CD1c-positive myeloid dendritic cell (primary cell): ENCODE results near the gene CTTN.
"Not testable (repeated sequence)": the region's sequence is repeated elsewhere in the genome, so short reads cannot be mapped to it uniquely, and the experiment has no call there.

ENCODE experiments used
- DNase-seq: peaks from one replicate; pipeline ENCODE4 v3.0.0-alpha.2; 2016; ENCODE audit errors: extremely low spot score

The CTTN gene

DNA sequence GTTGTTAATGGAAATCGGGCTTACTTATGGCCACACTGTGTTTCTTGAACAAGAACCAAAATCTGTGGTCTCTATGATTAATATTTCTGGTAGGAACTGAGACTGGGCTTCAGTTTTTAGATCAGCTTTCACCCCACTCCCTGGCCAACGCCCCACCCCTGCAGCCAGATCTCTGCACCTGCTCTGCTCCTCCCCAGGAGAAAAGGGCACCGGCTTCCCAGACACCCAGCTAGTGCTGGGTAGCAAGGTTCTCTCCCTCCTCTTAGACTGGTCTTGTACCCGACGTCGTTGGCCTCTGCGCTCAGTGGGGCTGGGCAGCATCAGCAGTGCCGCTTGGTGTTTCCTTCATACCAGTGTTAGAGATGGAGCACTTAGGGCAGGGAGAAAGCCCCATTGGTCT is 17.0 kb upstream of the CTTN start:
- DNase-seq = no peak

DNA sequence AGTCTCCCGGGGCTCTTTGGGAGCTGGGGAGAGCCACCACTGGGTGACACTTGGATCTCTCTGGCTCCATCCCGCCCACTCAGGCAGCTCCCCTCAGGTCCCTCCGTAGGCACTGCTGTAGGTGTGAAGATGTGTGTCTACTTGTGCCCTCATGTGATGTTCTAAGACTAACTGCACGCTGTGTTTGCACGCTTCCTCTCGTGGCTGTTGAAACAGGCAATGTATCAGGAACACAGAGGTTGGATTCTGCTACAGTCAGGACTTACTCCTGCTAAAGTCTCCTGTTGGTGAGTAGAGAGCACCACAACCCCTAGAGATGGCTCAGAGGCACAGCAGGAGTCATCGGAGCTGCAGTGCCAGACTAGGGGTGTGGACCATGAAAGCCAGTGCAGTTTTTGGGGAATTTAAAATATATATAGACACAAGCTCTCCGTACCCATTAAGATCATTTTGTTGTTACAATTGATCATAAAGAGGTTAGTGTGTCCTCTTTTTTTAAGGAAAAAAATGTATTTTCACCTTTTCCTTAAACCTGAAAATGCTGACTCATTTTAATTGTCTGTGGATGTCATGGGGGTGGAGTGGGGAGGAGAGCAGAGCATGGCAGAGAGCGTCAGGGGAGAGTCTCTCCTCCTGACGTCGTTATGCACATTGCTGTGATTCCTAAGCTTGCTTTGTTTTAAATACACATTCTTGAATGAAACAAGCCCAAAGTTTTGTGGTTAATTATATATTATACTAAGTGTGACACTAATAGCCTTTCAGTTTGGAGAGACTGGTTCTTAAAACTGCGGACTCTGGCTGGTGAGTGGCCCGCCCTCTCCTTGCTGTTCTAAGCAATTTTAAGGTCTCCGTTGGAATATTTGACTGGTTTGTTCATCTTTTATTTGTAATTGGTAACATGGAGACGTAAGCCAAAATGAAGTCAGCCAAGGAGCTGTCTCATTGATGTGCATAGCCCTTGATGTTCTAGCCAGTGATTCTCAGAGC is 16.2 kb upstream of the CTTN start:
- no peak for DNase-seq

DNA sequence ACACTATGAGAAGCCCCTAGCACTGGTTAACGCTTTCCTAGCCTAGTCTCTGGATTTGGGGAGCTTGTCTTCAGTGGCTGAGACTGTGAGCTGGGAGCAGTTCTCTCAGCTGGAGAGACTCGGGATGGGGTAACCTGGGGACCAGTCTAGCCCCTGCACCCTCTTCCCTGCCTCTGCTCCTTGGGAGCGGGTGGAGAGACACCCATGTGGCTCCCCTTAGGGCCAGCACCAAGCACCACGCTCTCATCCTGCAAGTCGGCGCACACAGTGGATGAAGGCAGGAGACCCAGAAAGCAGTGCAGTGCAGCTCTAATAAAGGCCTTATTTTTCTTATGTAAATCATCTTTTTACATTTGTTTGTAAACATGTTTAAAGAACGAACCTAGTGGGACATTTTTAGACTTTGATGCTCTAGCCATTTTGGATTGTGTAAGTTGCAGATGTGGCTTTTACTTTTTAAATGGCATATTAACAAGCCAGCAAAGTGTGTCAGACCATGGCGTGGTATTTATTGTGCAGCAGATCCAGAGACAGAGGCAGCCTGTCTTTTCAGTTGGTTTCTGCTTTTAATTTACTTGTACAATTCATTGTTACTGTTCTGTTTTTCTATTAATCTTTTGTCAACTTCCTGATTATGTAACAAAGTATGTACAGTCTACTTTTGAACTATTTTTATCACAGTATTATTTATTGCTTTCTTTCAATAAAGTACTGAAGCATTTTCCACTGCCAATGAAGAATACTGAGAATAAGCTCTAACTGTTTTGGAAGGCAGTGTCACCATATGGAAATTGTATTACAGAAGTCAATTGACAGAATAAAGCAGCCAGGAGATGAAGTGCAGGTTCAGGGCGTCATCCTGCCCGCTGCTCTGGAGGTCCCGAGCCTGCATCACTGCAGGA is 14.4 kb upstream of the CTTN start:
- DNase-seq = no peak

DNA sequence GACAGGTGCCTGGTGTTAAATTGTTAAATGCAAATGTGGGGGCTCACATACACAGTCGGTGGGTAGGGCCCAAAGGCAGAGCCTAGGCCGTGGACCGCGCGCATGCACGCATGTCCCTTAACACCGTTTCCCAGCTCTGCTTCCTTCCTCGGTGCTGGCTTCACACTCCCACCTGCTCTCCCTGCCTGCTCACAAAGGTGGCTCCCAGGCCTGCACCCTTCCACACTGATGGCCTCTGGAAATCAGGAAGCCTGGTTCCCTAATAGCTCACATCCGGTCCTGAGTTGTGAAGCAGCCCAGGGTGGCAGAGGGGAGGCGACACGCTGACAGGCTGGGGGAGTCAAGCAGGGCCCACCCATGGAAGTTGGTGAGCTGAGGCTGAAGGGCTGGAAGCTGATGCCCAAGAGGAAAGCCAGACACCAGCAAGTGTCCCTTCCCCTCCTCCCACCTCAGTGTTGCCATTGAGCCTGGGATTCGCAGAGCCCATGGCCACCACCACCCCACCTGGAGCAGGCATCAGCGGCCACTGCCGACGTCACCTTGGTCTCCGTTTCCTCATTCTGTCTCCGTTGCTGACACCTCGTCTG is 13.7 kb upstream of the CTTN start:
- no peak for DNase-seq

DNA sequence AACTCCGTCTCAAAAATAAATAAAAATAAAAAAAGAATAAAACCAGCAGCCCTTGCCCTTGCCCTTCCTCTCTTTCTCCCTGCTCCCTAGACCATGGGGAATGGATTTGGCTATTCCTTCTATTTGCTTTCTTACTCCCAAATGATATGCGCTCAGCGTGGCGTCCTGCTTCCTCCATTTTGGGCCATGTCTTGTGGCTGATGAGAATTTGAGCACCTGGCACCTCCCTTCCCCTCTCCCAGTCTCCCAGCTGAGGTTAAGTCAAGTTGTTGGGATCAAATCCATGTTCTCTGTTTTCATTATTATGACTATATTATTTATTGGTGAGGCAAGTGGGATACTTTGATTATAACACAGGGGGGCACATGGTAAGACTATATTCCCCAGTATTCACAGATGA is 10.8 kb upstream of the CTTN start:
- no peak for DNase-seq

DNA sequence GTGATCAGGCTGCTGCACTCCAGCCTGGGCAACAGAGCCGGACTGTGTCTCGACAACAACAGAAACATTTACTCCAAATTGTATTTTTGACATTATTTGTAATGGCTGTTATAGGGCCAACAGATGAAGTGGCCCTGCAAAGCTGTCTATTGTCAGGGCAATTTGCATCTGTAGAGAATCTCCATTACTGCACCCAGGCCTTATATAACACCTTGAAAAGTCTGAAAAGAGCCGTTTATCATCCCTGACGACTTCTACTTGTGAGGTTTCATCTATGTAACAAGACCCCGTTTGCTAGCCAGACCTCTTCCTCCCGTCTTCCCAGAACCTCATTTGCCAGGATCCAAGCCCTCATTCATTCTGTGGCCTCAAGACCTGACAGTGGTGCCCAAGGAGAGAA is 9.1 kb upstream of the CTTN start:
- DNase-seq = no peak

DNA sequence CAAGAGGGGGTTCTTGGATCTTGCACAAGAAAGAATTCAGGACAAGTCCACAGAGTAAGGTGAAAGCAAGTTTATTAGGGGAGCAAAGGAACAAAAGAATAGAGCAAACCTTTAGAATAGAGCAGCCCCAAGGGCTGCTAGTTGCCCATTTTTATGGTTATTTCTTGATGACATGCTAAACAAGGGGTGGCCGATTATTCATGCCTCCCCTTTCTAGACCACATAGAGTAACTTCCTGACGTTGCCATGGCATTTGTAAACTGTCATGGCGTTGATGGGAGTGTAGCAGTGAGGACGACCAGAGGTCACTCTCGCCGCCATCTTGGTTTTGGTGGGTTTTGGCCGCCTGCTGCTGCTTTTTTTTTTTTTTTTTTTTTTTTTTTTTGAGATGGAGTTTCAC is 7.4 kb upstream of the CTTN start:
- not testable (repeated sequence) for DNase-seq

DNA sequence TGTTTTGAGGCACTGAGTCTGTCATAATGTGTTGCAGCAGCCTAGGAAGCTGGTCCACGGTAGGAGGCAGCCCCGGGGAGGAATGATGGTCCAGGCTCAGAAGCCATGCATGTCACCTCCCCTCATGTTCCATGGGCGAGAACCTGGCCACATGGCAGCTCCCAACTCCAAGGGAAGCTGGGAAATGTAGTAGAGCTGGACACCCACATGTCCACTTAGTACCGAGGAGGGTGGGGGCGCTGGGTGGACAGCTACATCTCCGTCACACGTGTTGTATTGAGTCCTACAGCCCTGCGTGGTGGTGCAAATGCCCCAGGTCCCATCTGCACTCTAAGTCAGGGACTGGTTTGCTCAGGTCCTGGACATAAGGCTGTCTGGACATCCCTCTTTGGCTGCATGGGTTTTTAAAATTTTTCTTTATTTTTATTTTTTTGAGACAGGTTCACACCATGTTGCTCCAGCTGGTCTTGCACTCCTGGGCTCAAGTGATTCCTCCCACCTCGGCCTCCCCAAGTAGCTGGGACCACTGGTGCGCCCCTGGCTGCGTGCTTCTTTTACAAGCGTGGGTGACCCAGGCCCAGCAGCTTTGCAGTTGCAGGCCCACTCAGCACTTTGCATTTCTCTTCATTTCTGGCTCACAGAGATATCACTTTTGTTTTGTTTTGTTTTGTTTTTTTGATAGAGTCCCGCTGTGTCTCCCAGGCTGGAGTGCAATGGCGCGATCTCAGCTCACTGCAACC is 3.9 kb upstream of the CTTN start:
- DNase-seq = no peak

DNA sequence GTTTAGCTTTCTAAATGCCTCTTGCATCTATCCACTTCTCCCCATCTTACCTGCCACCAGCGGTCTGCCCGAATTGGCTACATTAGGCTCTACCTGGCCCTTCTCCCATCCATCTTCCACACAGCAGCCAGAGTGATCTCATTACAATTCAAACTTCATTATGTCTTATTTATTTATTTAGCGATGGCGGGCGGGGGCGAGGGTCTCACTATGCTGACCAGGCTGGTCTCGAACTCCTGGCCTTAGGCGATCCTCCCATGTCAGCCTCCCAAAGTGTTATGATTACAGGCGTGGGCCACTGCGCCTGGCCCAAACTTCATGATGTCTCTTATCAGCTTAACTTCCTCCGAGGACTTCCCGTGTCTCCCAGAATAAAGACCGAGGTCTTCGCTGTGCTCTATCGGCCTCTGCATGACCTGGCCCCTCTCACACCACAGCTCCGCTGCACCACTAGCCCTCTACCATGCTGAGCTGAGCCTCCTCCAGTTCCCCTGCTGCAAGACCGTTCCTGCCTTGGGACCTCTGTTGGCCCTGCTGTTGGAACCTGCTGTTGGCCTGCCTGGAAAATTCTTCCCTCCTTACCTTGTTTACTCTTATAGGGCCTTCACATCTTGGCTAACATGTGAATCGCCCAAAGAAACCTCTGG is 870 bp upstream of the CTTN start:
- DNase-seq = peak; percentile 25

DNA sequence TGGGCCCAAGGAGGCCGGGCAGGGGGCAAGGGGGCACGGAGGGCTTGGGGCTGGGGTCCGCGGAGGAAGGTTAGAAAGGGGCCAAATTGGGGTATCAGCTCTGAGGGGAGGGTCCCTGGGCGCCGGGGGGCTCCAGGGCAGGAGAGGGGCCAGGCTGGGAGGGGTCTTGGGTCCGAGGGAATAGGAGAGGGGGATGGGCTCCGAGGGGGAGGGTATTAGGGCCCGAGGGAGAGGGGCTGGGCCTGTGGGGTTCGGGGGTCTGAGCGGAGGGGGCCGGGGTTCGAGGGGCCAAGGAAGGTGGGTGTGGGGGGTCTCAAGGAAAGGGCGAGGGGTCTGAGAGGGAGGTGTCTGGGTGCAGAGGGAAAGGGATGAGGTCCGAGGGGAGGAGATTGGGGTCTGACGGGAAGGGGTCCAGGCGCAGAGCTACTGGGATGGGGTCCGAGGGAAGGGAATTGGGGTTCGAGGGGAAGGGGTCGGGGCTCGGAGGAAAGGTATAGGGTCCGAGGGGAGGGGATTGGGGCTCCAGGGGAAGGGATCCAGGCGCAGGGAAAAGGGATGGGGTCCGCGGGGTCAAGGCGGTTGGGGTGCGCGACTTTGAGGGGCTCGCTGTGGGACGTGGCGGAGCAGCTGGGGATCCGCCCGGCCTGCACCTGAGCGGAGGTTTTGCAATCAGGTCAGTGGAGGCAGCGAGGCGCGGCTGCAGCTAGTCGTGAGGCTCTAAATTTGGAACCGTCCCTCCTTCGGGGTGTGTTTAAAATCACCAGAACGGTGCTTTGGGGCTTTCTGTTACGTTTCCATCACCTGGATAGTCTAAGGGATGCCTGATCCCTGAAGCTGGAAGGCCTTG is 728 bp downstream of the CTTN start:
- peak; percentile 7 for DNase-seq

DNA sequence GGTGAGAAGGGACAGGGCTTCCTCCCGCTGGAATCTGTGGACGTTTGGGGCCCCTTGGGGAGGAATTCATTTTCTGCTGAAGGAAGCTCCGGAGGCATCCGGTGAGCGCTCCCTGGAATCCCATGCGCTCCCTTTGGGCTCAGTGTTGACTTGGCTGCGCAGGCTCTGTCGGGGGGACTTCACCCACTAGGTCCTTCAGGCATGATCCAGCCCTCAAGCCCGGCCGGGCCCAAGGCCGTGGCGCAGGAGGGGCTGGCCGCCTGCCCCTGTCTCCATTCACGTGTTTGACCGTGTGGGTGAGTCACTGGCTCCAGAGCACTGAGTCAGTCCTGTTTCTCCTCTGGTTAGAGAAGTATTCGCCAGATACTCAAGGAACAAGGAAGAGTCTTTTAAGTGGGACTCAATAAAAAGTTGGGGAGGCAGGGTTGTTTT is 1.4 kb downstream of the CTTN start:
- peak; percentile 86 for DNase-seq

DNA sequence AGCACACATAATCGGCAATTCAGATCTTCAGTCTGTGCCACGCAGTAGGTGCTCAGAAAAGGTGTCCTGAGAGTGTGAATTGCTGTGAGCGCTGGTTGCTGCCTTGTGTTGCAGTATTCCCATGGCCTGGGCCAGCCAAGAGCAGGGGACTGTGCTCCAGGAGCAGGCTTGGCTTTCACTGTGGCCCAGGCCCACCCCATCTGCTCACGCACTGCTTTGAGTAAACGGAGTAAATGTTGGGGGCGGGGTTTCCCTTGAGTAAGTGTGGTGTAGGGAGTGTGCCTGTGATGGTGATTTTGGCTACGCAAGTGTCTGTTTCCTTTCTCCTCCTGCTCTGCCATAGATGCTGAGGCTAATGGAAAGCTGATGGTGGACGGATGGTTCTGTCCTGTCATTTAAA is 2.3 kb downstream of the CTTN start:
- DNase-seq = no peak

DNA sequence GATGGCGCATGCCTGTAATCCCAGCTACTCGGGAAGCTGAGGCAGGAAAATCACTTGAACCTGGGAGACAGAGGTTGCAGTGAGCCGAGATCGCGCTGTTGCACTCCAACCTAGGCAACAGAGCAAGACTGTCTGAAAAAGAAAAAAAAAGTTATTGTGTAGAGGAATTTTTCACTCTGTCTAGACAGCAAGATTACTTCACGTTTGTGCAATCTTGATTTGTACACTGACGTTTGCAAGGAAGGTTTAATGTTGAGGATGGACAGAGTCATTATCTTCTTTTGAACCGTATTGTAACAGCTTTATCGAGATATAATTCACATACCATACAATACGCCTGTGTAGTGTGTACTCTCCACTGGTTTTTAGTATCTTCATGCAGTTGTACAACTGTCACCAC is 3.7 kb downstream of the CTTN start:
- DNase-seq = no peak

DNA sequence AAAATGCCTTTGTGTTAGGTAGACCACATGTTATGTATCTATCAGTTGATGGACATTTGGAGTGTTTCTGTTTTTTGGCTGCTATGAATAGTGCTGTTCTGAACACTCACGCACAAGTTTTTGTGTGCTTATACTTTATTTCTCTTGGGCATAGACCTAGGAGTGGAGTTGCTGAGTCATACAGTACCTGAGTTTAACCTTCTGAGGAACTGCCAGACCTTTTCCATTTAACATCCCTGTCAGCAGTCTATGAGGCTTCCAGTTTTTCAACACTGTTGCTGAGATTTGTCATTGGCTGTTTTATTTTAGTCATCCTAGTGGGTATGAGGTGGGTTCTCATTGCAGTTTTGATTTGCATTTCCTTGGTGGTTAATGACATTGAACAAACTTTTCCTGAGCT is 4.4 kb downstream of the CTTN start:
- DNase-seq = peak; percentile 9

DNA sequence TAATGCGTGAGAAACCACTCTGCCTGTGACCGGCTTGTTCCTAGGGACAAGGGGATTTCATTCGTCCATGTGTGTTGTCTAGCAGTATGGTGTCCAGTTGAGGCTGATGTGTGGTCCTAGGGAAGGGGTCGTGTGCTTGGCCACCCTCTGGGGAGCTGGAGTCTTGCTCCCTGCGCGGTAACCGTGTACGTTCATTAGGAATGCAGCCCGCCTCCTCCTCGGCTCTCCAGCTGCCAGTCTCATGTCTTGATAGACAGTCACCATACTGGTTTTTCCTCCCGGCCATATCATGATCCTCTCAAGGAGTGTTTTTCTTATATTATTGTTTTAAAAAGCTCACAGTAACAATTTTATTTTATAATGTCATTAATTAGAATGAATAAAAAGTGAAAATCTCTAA is 5.9 kb downstream of the CTTN start:
- no peak for DNase-seq

DNA sequence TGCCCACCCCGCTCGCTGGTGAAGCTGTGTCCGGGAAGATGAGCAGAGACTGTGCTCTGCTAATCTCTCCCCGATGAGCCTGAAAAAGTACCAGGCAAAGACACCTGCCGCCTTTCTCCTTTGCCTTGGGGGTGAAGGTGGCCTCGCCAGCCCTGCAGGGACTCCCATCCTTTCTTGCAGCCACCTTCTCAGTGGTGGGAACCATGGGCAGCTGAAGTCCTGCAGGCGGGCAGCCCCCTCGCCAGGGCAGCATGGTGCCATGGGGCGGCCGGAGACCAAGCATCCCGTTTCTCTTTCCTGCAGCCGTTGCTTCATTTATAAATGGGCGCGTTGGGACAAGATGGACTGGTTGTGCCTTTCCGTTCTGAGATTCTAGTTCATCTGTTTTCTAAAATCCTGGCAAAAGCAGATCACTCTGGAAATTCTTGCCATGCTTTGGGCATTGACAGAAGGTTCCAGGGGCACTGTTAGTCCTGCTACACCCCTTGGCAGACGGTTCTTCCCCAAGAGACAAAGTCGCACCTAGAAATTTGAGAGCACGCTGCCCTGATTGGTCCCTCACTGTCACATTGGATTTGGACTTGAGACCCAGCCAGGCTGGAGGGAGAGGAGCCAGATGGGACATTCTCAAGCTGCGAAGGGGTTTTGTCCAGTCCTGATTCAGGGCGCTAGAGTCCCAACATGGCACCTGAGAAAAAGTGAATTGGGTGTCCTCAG is 7.5 kb downstream of the CTTN start:
- no peak for DNase-seq

DNA sequence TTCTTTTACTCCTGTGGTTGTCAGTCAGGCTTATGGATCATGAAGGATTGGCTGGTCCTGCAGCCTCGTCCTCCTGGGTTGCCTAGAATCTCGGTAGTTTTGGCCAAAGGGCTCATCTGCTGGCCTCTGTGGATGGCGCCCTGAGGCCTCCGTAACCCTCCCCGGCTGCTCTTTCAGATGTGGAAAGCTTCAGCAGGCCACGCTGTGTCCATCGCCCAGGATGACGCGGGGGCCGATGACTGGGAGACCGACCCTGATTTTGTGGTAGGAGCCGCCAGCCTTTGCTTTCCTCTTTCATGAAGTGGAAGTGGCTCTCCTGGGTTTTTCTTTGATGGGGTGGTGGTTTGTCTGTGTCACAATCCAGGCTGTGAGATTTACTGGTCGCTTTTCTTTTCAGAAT is 8.8 kb downstream of the CTTN start:
- no peak for DNase-seq

DNA sequence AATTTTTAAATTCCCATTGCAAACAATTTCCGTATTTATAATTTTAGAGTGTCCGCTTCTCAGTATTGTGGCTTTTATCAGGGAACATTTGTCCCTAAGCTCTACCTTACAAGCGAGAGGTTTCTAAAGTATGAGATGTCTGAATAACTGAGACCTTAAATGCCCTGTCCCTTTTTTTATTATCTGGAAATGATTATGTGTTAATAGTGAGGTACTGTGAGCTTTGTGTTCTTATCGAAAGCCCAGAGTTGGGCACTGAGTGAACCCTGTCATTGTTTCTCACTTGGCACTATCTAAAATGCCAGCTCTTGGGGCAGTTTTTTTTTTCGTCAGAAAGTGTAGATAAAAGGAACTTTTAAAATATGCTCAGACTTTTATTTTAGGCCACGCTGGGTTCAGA is 9.5 kb downstream of the CTTN start:
- no peak for DNase-seq

DNA sequence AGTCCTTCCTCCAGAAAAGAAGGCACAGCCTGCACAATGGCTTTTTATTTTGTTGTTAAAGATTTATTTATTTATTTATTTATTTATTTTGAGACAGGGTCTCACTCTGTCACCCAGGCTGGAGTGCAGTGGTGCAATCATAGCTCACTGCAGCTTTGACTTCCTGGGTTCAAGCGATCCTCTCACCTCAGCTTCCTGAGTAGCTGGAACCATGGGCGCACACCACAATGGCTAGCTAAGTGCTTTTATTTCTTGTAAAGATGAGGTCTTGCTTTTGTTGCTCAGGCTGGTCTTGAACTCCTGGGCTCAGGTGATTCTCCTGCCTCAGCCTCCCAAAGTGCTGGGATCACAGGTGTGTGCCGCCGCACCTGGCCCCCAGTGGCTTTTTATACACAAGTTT is 10.0 kb downstream of the CTTN start:
- not testable (repeated sequence) for DNase-seq
